SK-N-SH treated with all-trans-retinoic acid at 6 μM for 48 hours (cell line): Measurements from ENCODE around the gene AGAP1.

ENCODE experiments used
- ATAC-seq: fragments of 200-7000 bp; cut with Tn5 transposase; 3 replicates; pipeline ENCODE4 v1.9.1; 2020; ENCODE audit warnings: mild to moderate bottlenecking, moderate library complexity
- BACH2 ChIP-seq: fragments of 250-450 bp; sonication (Bioruptor Pico); IDR thresholded peaks from 2 replicates; pipeline ENCODE4 v1.9.0; 2021; ENCODE audit warnings: mild to moderate bottlenecking, borderline replicate concordance
- CREB5 ChIP-seq: fragments of 250-450 bp; sonication (Bioruptor Pico); IDR thresholded peaks from 2 replicates; pipeline ENCODE4 v1.5.1; 2020; ENCODE audit warnings: low read depth, mild to moderate bottlenecking, moderate library complexity
- CSDC2 ChIP-seq: fragments of 250-450 bp; sonication (Bioruptor Pico); IDR thresholded peaks from 2 replicates; pipeline ENCODE4 v1.5.0; 2020; ENCODE audit warnings: mild to moderate bottlenecking, moderate library complexity
- CSRNP3 ChIP-seq: fragments of 250-450 bp; sonication (Bioruptor Pico); IDR thresholded peaks from 2 replicates; pipeline ENCODE4 v1.5.1; 2021; ENCODE audit warnings: mild to moderate bottlenecking, moderate library complexity
- ESRRG ChIP-seq: fragments of 250-450 bp; sonication (Bioruptor Pico); IDR thresholded peaks from 2 replicates; pipeline ENCODE4 v1.6.1; 2021; ENCODE audit warnings: mild to moderate bottlenecking
- GLIS3 ChIP-seq: fragments of 250-450 bp; sonication (Bioruptor Pico); IDR thresholded peaks from 2 replicates; pipeline ENCODE4 v1.5.0; 2020; ENCODE audit warnings: mild to moderate bottlenecking, moderate library complexity
- ISL1 ChIP-seq: fragments of 250-450 bp; sonication (Bioruptor Pico); IDR thresholded peaks from 2 replicates; pipeline ENCODE4 v2.1.2; 2022; ENCODE audit warnings: mild to moderate bottlenecking, moderate library complexity
- OSR1 ChIP-seq: fragments of 250-450 bp; sonication (Bioruptor Pico); IDR thresholded peaks from 2 replicates; pipeline ENCODE4 v1.8.0; 2022; ENCODE audit warnings: moderate library complexity, mild to moderate bottlenecking, inconsistent platforms
- PATZ1 ChIP-seq: fragments of 250-450 bp; sonication (Bioruptor Pico); IDR thresholded peaks from 2 replicates; pipeline ENCODE4 v1.8.0; 2020; ENCODE audit warnings: mild to moderate bottlenecking, moderate library complexity, borderline replicate concordance
- POU6F1 ChIP-seq: fragments of 250-450 bp; sonication (Bioruptor Pico); IDR thresholded peaks from 2 replicates; pipeline ENCODE4 v1.8.0; 2021; ENCODE audit warnings: low read depth, mild to moderate bottlenecking, moderate library complexity, borderline replicate concordance
- PPARA ChIP-seq: fragments of 250-450 bp; sonication (Bioruptor Pico); IDR thresholded peaks from 2 replicates; pipeline ENCODE4 v1.5.0; 2020; ENCODE audit warnings: mild to moderate bottlenecking, borderline replicate concordance
- RARB ChIP-seq: fragments of 250-450 bp; sonication (Bioruptor Pico); IDR thresholded peaks from 2 replicates; pipeline ENCODE4 v1.8.0; 2021; ENCODE audit warnings: mild to moderate bottlenecking, moderate library complexity
- SNAI2 ChIP-seq: fragments of 250-450 bp; sonication (Bioruptor Pico); IDR thresholded peaks from 2 replicates; pipeline ENCODE4 v1.5.0; 2020; ENCODE audit warnings: mild to moderate bottlenecking, moderate library complexity
- TCF4 ChIP-seq: fragments of 250-450 bp; sonication (Bioruptor Pico); IDR thresholded peaks from 2 replicates; pipeline ENCODE4 v1.8.0; 2021; ENCODE audit warnings: mild to moderate bottlenecking, moderate library complexity, borderline replicate concordance
- TOX ChIP-seq: fragments of 250-450 bp; sonication (Bioruptor Pico); IDR thresholded peaks from 2 replicates; pipeline ENCODE4 v1.8.0; 2021; ENCODE audit warnings: mild to moderate bottlenecking, moderate library complexity, borderline replicate concordance
- TSHZ2 ChIP-seq: fragments of 250-450 bp; sonication (Bioruptor Pico); IDR thresholded peaks from 2 replicates; pipeline ENCODE4 v1.5.0; 2020; ENCODE audit warnings: mild to moderate bottlenecking, moderate library complexity
- ZC3H10 ChIP-seq: fragments of 250-450 bp; sonication (Bioruptor Pico); IDR thresholded peaks from 2 replicates; pipeline ENCODE4 v1.5.1; 2021; ENCODE audit warnings: mild to moderate bottlenecking, moderate library complexity
- ZFP3 ChIP-seq: fragments of 250-450 bp; sonication (Bioruptor Pico); IDR thresholded peaks from 2 replicates; pipeline ENCODE4 v1.5.0; 2020; ENCODE audit warnings: mild to moderate bottlenecking, moderate library complexity
- ZFP30 ChIP-seq: fragments of 450-650 bp; formaldehyde crosslinking; IDR thresholded peaks from 2 replicates; pipeline ENCODE4 v1.5.0; 2022; ENCODE audit warnings: mild to moderate bottlenecking, moderate library complexity
- ZNF565 ChIP-seq: fragments of 450-650 bp; formaldehyde crosslinking; conservative IDR thresholded peaks from 2 replicates; pipeline ENCODE4 v1.5.0; 2020; ENCODE audit warnings: low read depth, mild to moderate bottlenecking, moderate library complexity
- ZNF70 ChIP-seq: fragments of 450-650 bp; formaldehyde crosslinking; IDR thresholded peaks from 2 replicates; pipeline ENCODE4 v1.5.0; 2020; ENCODE audit warnings: mild to moderate bottlenecking, moderate library complexity
- ZNF8 ChIP-seq: fragments of 450-650 bp; formaldehyde crosslinking; IDR thresholded peaks from 2 replicates; pipeline ENCODE4 v1.5.0; 2020; ENCODE audit warnings: mild to moderate bottlenecking, moderate library complexity

Gene AGAP1

GRCh38 chr2:236129935-236130334 is 636.1 kb downstream of the AGAP1 start:
- no peak for ATAC-seq
- TF ChIP-seq ISL1 (CRISPR knock-in tag), result no peak
- TF ChIP-seq RARB, result no peak
- TF ChIP-seq POU6F1 (CRISPR knock-in tag), result no peak
- TF ChIP-seq BACH2, result no peak
- no peak for TF ChIP-seq ZNF70 (CRISPR knock-in tag)

- no peak for ATAC-seq
- TF ChIP-seq ESRRG (CRISPR knock-in tag) (no peak), ZFP3 (no peak), POU6F1 (CRISPR knock-in tag) (no peak), CREB5 (CRISPR knock-in tag) (no peak), SNAI2 (CRISPR knock-in tag) (no peak)
These were observed 636.6 kb downstream of the AGAP1 start for GRCh38 chr2:236130349-236130998.

GRCh38 chr2:236131073-236131692 is 637.3 kb downstream of the AGAP1 start:
- TF ChIP-seq ZNF70 (CRISPR knock-in tag), result no peak
- TF ChIP-seq CSDC2, result no peak
- TF ChIP-seq TCF4, result no peak
- TF ChIP-seq TOX (CRISPR knock-in tag), result no peak
- no peak for TF ChIP-seq ZNF565 (CRISPR knock-in tag)
- TF ChIP-seq OSR1 (CRISPR knock-in tag), result no peak
- TF ChIP-seq PATZ1, result no peak
- no peak for TF ChIP-seq ZFP3
- TF ChIP-seq SNAI2 (CRISPR knock-in tag), result no peak
- TF ChIP-seq ZNF8, result no peak
- TF ChIP-seq CREB5 (CRISPR knock-in tag), result no peak
- no peak for TF ChIP-seq CSRNP3 (CRISPR knock-in tag)
- no peak for TF ChIP-seq ZC3H10 (CRISPR knock-in tag)
- no peak for TF ChIP-seq RARB
- TF ChIP-seq TSHZ2 (CRISPR knock-in tag), result no peak
- TF ChIP-seq ZFP30, result no peak
- TF ChIP-seq PPARA (CRISPR knock-in tag), result no peak
- TF ChIP-seq GLIS3 (CRISPR knock-in tag), result no peak
- no peak for ATAC-seq
